GM12872 (cell line): ENCODE results near the gene DAAM2.

ENCODE experiments used
- TF ChIP-seq, protein P1 (sequence below): IDR thresholded peaks from 3 replicates; pipeline ENCODE4 v1.5.1; 2011; ENCODE audit warnings: low read depth, mild to moderate bottlenecking, low read length, moderate library complexity; ENCODE audit not compliant: insufficient read depth

Gene DAAM2

DNA sequence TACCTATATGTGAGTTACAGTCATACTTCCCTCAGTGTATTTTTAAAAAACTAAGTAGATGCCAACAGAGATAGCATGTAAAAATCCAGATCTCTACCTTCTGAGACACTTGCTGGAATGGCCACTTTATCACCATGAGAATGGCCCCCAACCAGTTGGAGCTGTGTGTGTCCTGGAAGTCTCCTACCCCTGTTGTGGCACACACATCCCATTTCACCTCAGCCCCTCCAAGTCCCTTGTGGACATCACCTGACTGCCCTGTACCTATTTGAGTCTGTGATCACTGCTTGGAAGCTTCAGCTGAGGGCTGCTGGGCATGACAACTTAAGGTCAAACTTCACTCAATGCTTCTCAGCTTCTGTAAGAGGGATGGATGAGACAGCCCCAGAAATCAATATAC, 118.0 kb downstream of the DAAM2 start:
- TF ChIP-seq, protein P1, sequence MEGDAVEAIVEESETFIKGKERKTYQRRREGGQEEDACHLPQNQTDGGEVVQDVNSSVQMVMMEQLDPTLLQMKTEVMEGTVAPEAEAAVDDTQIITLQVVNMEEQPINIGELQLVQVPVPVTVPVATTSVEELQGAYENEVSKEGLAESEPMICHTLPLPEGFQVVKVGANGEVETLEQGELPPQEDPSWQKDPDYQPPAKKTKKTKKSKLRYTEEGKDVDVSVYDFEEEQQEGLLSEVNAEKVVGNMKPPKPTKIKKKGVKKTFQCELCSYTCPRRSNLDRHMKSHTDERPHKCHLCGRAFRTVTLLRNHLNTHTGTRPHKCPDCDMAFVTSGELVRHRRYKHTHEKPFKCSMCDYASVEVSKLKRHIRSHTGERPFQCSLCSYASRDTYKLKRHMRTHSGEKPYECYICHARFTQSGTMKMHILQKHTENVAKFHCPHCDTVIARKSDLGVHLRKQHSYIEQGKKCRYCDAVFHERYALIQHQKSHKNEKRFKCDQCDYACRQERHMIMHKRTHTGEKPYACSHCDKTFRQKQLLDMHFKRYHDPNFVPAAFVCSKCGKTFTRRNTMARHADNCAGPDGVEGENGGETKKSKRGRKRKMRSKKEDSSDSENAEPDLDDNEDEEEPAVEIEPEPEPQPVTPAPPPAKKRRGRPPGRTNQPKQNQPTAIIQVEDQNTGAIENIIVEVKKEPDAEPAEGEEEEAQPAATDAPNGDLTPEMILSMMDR: no peak

DNA sequence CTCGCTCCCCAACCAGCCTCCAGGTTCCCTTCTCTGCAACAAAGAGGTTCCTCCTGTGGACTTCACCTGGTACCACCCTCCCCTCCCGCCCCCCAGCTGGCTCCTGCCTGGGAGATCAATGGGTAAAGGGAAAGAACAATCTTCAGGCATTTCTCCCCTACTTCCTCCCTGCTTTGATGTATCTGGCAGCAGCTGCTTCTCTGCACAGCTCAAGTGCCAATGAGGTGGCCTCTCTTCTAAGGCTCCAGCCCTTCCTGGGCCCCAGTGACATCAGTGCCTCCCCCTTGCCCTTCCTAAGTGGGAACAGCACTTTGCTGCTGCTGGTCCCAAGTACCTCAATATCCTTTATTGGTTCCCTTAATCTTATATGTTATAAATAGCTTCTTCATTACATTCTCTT, 118.6 kb downstream of the DAAM2 start:
- TF ChIP-seq, protein P1: no peak

DNA sequence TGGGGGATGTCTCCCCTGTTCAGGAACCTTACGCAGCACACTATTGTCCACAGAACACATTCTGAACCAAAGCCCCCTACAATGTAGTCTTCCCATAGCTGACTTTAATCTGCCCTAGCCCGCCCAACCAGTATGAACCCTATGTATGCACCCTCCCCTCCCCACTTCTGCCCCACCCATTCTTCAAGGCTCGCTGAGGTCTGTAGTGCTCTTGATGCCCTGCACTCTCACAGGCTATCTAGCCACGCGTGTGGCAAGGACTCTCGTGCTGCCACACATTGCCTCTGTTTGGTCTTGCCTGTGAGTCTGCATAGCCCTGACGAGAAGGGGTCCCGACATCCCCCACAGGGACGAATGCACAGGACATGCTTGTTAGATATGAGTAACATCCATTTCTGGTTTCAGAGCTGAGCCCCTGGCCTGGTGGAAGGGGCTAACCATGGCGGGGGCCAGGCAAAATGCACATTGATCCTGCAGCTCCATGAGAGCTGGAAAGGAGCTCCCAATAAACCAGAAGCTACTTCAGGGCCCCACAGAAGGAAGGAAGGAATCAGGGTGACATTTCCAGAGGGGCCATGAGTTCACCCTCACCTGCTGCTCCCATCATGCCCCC, 119.4 kb downstream of the DAAM2 start:
- TF ChIP-seq, protein P1: no peak

GRCh38 chr6:39912446-39912845, 120.3 kb downstream of the DAAM2 start:
- TF ChIP-seq, protein P1: no peak

DNA sequence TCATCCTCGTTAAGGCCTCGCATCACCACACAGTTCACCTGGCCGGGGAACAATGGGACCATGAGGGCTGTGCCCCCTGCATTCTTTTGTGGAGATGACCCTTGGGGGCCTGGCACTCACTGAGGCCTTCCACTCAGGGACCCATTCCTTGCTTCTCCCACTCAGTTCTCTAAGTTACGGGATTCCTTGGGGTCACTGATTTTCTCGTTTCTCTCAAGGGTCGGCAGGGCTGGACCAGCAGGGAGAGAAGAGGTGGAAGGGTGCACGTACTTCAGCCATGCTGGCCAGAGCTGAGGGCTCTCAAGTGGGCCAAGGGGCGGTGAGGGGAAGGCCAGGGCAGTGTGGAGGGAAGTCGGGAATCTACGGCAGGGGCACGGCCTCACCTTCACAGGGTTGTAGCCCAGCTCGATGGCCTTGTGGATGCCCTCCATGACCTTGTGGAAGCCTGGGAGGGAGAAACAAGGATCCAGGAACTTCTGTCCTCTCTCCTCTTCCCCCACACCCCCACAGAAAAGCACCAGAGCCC, 121.3 kb downstream of the DAAM2 start:
- TF ChIP-seq, protein P1: no peak

- TF ChIP-seq, protein P1: no peak
These were observed 122.1 kb downstream of the DAAM2 start for GRCh38 chr6:39914239-39914638.

DNA sequence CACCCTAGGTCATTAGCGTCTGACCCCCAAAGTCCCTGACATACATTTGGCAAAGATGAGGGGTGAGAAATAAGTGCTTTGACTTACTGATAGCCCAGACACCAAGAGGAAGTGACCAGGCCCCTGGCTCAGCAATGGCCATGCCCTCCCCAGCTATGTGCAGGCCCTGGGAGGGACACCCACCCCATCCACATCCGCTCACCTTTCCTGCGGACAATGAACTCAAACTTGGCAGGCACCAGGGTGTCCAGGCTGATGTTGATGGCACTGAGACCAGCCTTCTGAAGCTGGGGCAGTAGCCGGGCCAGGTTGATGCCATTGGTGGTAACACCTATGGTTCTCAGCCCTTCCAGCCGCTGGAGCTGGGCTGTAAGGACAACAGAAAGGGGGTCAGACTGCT, 123.7 kb downstream of the DAAM2 start:
- TF ChIP-seq, protein P1: no peak
